OCI-LY1 (cell line): ENCODE data around the gene PACSIN2.
A peak's percentile ranks its signal among the peaks of the same experiment; 100 is the strongest.

Source experiments
- H2AFZ ChIP-seq: fragments of 200-600 bp; sonication (generic), shearing (Covaris generic); 2 replicates; pipeline ENCODE4 v1.6.0; 2014; ENCODE audit warnings: antibody characterized with exemption, mild to moderate bottlenecking, low read length
- H3F3A ChIP-seq: fragments of 200-600 bp; sonication (generic), shearing (Covaris generic); 2 replicates; pipeline ENCODE4 v1.6.0; 2014; ENCODE audit warnings: mild to moderate bottlenecking, antibody characterized with exemption, low read length, moderate library complexity; ENCODE audit not compliant: insufficient read depth
- H3K27ac ChIP-seq: fragments of 200-600 bp; sonication (generic); 2 replicates; pipeline ENCODE4 v1.5.1; 2014; ENCODE audit warnings: low read length, mixed run types, mild to moderate bottlenecking, low read depth; ENCODE audit not compliant: poor library complexity, severe bottlenecking
- H3K27me3 ChIP-seq: fragments of 200-600 bp; sonication (generic); 2 replicates; pipeline ENCODE4 v1.6.0; 2014; ENCODE audit warnings: antibody characterized with exemption, mild to moderate bottlenecking, low read length, moderate library complexity; ENCODE audit not compliant: insufficient read depth
- H3K36me3 ChIP-seq: fragments of 200-600 bp; sonication (generic); 2 replicates; pipeline ENCODE4 v1.6.1; 2014; ENCODE audit warnings: mild to moderate bottlenecking, antibody characterized with exemption, low read length, moderate library complexity, mixed read lengths; ENCODE audit not compliant: insufficient read depth
- H3K4me1 ChIP-seq: fragments of 200-600 bp; sonication (generic); 2 replicates; pipeline ENCODE4 v1.5.1; 2014; ENCODE audit warnings: mild to moderate bottlenecking, low read length, moderate library complexity; ENCODE audit not compliant: insufficient read depth, severe bottlenecking
- H3K4me2 ChIP-seq: fragments of 200-600 bp; sonication (generic), shearing (Covaris generic); 2 replicates; pipeline ENCODE4 v1.6.1; 2014; ENCODE audit warnings: low read length
- H3K4me3 ChIP-seq: fragments of 200-600 bp; sonication (generic); 2 replicates; pipeline ENCODE4 v1.5.1; 2014; ENCODE audit warnings: low read length, low read depth, mild to moderate bottlenecking, mixed read lengths; ENCODE audit not compliant: poor library complexity, severe bottlenecking
- H3K79me2 ChIP-seq: fragments of 200-600 bp; shearing (Covaris generic); 2 replicates; pipeline ENCODE4 v1.6.1; 2016; ENCODE audit warnings: mixed run types, low read length, mixed read lengths; ENCODE audit not compliant: insufficient read depth
- H3K9ac ChIP-seq: fragments of 200-600 bp; sonication (generic), shearing (Covaris generic); 2 replicates; pipeline ENCODE4 v1.6.1; 2014; ENCODE audit warnings: mild to moderate bottlenecking, low read length, mixed read lengths
- H3K9me2 ChIP-seq: fragments of 200-600 bp; sonication (generic), shearing (Covaris generic); 2 replicates; pipeline ENCODE4 v1.6.1; 2014; ENCODE audit warnings: low read depth, mild to moderate bottlenecking, low read length, mixed read lengths
- H3K9me3 ChIP-seq: fragments of 200-600 bp; shearing (Covaris generic); 2 replicates; pipeline ENCODE4 v1.6.1; 2014; ENCODE audit warnings: low read length, mixed read lengths
- H4K20me1 ChIP-seq: fragments of 200-600 bp; sonication (generic), shearing (Covaris generic); 2 replicates; pipeline ENCODE4 v1.6.0; 2016; ENCODE audit warnings: mild to moderate bottlenecking, low read length; ENCODE audit not compliant: insufficient read depth
- CTCF ChIP-seq: fragments of 200-600 bp; sonication (generic), shearing (Covaris generic); IDR thresholded peaks from 2 replicates; pipeline ENCODE4 v1.5.1; 2017; ENCODE audit warnings: mild to moderate bottlenecking, antibody characterized with exemption, low read length, moderate library complexity, mixed read lengths
- EZH2 ChIP-seq: fragments of 200-600 bp; sonication (generic), shearing (Covaris generic); IDR thresholded peaks from 2 replicates; pipeline ENCODE4 v1.8.0; 2017; ENCODE audit warnings: borderline replicate concordance, mixed run types, mild to moderate bottlenecking, antibody characterized with exemption, low read length, moderate library complexity, mixed read lengths

The PACSIN2 gene

GRCh38 chr22:42910221-42910942 is 104.6 kb downstream of the PACSIN2 start:
- no peaks in the 10 kb centered on the region for H3K79me2 ChIP-seq
- TF ChIP-seq CTCF (peak; percentile 20), EZH2 (no peak)

DNA sequence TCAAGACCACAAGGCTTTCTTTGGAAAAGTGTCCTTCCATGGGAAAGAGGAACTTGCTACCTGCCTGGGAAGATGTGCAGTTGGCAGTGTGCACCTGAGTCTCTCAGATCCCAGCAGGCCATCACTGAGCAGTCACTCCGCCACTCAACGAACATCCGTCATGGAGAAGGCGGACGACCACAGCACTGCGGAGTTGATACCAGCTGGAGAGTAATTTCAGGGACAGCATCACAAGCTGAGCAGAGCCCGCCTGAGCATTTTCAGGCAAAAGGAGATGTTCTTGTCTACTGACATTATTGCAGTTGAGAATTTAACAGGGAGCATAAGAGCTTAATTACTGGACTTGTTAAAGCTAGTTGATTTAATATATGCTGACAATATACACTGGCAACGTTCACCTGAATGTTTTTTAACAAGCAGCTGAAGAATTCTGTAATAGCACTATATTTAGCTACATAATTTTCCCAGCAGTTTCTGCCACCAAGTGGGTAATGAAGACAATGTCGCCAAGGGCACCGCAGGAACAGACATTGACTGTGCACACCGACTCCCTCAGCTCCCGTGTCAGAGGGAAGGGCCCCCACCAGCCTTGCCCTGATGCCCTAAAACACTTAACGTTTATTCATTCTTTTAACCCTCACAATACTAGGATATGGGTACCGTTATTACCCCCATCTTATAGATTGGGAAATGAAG is 105.4 kb downstream of the PACSIN2 start:
- no peak overlapping the region for H3K9ac ChIP-seq
- H3K36me3 ChIP-seq, result no peaks in the 10 kb centered on the region
- no peaks in the 10 kb centered on the region for H4K20me1 ChIP-seq
- no peak overlapping the region for H2AFZ ChIP-seq
- no peak overlapping the region for H3K27ac ChIP-seq
- no peaks in the 10 kb centered on the region for H3K4me1 ChIP-seq
- H3K4me2 ChIP-seq, result no peak overlapping the region
- no peak overlapping the region for H3K4me3 ChIP-seq
- H3K79me2 ChIP-seq, result no peaks in the 10 kb centered on the region
- no peaks in the 10 kb centered on the region for H3F3A ChIP-seq
- H3K9me2 ChIP-seq, result no peaks in the 10 kb centered on the region
- no peaks in the 10 kb centered on the region for H3K27me3 ChIP-seq
- H3K9me3 ChIP-seq, result no peaks in the 10 kb centered on the region
- TF ChIP-seq EZH2, result no peak
- TF ChIP-seq CTCF, result no peak

More at GRCh38 chr22:42910221-42910942, 104.6 kb downstream of the PACSIN2 start:
- Histone ChIP-seq H3K4me1 (no peaks in the 10 kb centered on the region), H3K27me3 (no peaks in the 10 kb centered on the region), H3K36me3 (no peaks in the 10 kb centered on the region), H3K9me3 (no peaks in the 10 kb centered on the region), H3K4me2 (no peak overlapping the region), H4K20me1 (no peaks in the 10 kb centered on the region), H3F3A (no peaks in the 10 kb centered on the region), H2AFZ (no peak overlapping the region), H3K9me2 (no peaks in the 10 kb centered on the region), H3K27ac (no peak overlapping the region), H3K4me3 (no peak overlapping the region), H3K9ac (no peak overlapping the region)

DNA sequence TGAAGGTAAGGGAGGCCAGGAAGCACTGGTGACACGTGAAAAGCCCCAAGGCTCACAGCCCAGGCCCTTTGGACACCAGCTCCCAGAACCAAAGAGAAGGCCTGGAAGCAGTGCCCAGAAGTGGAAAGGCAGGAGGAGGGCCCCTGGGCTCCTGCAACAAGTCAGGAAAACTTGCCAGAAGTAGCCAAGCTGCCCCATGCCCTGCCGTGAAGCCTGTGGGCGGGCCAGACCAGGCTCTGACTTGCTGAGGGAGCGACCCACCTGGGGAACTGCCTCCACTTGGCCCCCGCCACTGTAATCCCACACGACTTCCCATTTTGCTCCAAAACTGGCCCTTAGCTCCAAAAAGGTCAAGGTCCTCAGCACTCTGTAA is 106.6 kb downstream of the PACSIN2 start:
- Histone ChIP-seq H3K9me2 (no peaks in the 10 kb centered on the region), H3K9ac (no peak overlapping the region), H3K4me1 (no peaks in the 10 kb centered on the region), H3K79me2 (no peaks in the 10 kb centered on the region), H3F3A (no peaks in the 10 kb centered on the region), H3K27me3 (no peaks in the 10 kb centered on the region), H2AFZ (no peak overlapping the region), H3K36me3 (no peaks in the 10 kb centered on the region), H3K27ac (no peak overlapping the region), H3K4me2 (no peak overlapping the region), H3K9me3 (no peaks in the 10 kb centered on the region), H4K20me1 (no peaks in the 10 kb centered on the region), H3K4me3 (no peak overlapping the region)
- no peak for TF ChIP-seq EZH2
